K562 (cell line): ENCODE data around the gene TRIM2. TPM values are rescaled to one million over a fixed set of nuclear protein-coding genes. Genes with fewer than 3 reads are reported as not detected.
A peak's percentile ranks its signal among the peaks of the same experiment; 100 is the strongest.

Source experiments
- GABPB1 ChIP-seq: sonication (generic); formaldehyde crosslinking; IDR thresholded peaks from 2 replicates; pipeline ENCODE4 v1.8.0; 2022; ENCODE audit warnings: mild to moderate bottlenecking, missing genetic modification reagents
- HOXB6 ChIP-seq: fragments of 250-450 bp; sonication (Bioruptor Pico); IDR thresholded peaks from 2 replicates; pipeline ENCODE4 v1.5.1; 2022; ENCODE audit warnings: mild to moderate bottlenecking, borderline replicate concordance
- KAT2B ChIP-seq: IDR thresholded peaks from one replicate; pipeline ENCODE4 v1.6.1; 2012; ENCODE audit warnings: low read depth, mild to moderate bottlenecking, control low read depth, inconsistent platforms, low read length, moderate library complexity
- MAFF ChIP-seq: IDR thresholded peaks from 2 replicates; pipeline ENCODE4 v1.6.1; 2012; ENCODE audit warnings: low read length, improper control_type of control experiment
- MCM7 ChIP-seq, 2 experiments: fragments of 450-650 bp; IDR thresholded peaks; 2 replicates each; pipeline ENCODE4 v1.6.1; 2016 to 2018
- PHF21A ChIP-seq: fragments of 450-650 bp; IDR thresholded peaks from 2 replicates; pipeline ENCODE4 v1.6.1; 2017; ENCODE audit warnings: low read depth, borderline replicate concordance
- ZNF146 ChIP-seq: IDR thresholded peaks from one replicate; pipeline ENCODE4 v1.6.1; 2018; ENCODE audit warnings: missing compliant biosample characterization; ENCODE audit not compliant: unreplicated experiment
- ZNF212 ChIP-seq: fragments of 450-650 bp; formaldehyde crosslinking; IDR thresholded peaks from 2 replicates; pipeline ENCODE4 v1.4.0; 2020; ENCODE audit warnings: mild to moderate bottlenecking
- ZNF224 ChIP-seq: sonication (generic); formaldehyde crosslinking; IDR thresholded peaks from 2 replicates; pipeline ENCODE4 v1.8.0; 2022; ENCODE audit warnings: mild to moderate bottlenecking, missing genetic modification reagents
- ZNF696 ChIP-seq: fragments of 250-450 bp; sonication (Bioruptor Pico); conservative IDR thresholded peaks from 2 replicates; pipeline ENCODE4 v1.4.0; 2020; ENCODE audit warnings: mild to moderate bottlenecking, moderate library complexity
- polyA plus RNA-seq, 8 experiments: library from polyadenylated mRNA; depleted of rRNA in 4 of 8; stranded (reverse) in 5 of 8; unstranded in 3 of 8; fragments of >200 nt; fragmentation: Nextera tagmentation in 2 of 8; fragmentation: Illumina TruSeq in 1 of 8; extraction: Ambion mirVana in 2 of 8; extraction: Trizol in 1 of 8; gene quantifications; 2 replicates each; pipeline versions ENCODE4 v1.2.1 to v1.2.3, GENCODE V29; 2011 to 2014; ENCODE audit warnings: inconsistent platforms in 1 of 8, missing spikeins in 1 of 8
- total RNA-seq, 7 experiments: library from RNA; depleted of rRNA in 6 of 7; stranded (reverse); fragments of >200 nt in 6 of 7; fragmentation: Illumina TruSeq in 2 of 7; extraction: Trizol in 2 of 7; gene quantifications; 2 replicates each; pipeline versions ENCODE4 v1.2.1 to v1.2.3, GENCODE V29; 2011 to 2021; ENCODE audit warnings: low replicate concordance in 1 of 7
- TF ChIP-seq, protein P1 (sequence below), 2 experiments: IDR thresholded peaks; 2 replicates each; pipeline ENCODE4 v1.6.1; 2012; ENCODE audit warnings: improper control_type of control experiment in 2 of 2, low read depth in 2 of 2, low read length in 2 of 2, borderline replicate concordance in 1 of 2
- TF ChIP-seq, protein P2 (sequence below): fragments of 450-650 bp; formaldehyde crosslinking; IDR thresholded peaks from 2 replicates; pipeline ENCODE4 v1.4.0; 2020; ENCODE audit warnings: mild to moderate bottlenecking, moderate library complexity
- TF ChIP-seq, protein P3 (sequence below): conservative IDR thresholded peaks from 2 replicates; pipeline ENCODE4 v1.6.1; 2011; ENCODE audit warnings: low read depth, mild to moderate bottlenecking, low read length; ENCODE audit not compliant: control insufficient read depth
- TF ChIP-seq, protein P4 (sequence below), 3 experiments: IDR thresholded peaks in 2 of 3; conservative IDR thresholded peaks in 1 of 3; 2 replicates each; pipeline ENCODE4 v1.5.1; 2011 to 2012; ENCODE audit warnings: low read length in 3 of 3, mild to moderate bottlenecking in 3 of 3, control low read depth in 2 of 3, improper control_type of control experiment in 1 of 3, inconsistent platforms in 1 of 3, low read depth in 1 of 3, mixed read lengths in 1 of 3, moderate library complexity in 1 of 3; ENCODE audit not compliant: insufficient read depth in 2 of 3
- TF ChIP-seq, protein P5 (sequence below): fragments of 250-450 bp; sonication (Bioruptor Pico); IDR thresholded peaks from 2 replicates; pipeline ENCODE4 v1.5.0; 2021

The TRIM2 gene
- total and polyA plus RNA-seq, 9 of the 15 experiments (the other 6 are each of a cell fraction or from before 2014, with no cell fraction given), result 0.01 to 0.41 (median 0.13) TPM; not detected in 1

DNA sequence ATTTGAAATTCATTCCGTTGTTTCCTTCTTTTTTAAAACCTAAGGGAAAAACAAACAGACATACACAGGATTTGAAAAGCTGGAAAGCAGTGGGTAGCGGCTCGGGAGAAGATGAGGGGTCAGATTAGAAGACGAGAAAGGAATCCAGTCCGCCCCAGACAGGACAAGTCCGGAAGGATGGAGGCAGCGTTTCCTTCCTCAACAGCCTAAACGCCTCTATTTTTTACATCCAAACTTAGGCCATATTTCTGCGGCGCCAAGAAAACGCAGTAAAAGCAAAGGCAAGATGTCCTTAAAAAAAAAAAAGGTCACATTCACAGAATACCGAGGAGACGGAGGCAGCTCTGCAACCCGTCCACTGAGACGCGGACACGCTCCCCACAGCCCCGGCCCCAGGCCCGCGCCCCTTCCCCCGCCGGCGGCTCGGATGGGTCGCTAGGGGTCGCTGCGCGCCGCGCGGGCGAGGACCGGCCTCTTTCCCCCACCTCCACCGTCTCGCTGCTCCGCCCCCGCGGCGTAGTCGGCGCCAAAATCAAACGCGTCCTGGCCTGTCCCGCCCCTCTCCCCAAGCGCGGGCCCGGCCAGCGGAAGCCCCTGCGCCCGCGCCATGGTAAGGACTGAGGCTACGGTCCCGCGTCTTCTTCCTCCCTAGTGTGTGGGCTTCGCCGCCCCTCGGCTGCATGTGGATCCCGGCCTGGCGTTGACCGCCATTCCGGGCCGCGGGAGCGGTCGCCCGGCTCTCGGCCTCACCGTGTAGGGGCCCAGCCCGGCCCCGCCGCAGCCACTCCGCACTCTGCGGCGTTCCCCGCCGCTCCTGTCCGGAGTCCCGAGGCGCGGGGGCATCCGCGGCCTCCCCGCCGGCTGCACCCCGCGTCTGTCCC, 140.1 kb downstream of the TRIM2 start, which contains the start of gene MND1 (continued):
- no peak for TF ChIP-seq KAT2B
- TF ChIP-seq, protein P1, sequence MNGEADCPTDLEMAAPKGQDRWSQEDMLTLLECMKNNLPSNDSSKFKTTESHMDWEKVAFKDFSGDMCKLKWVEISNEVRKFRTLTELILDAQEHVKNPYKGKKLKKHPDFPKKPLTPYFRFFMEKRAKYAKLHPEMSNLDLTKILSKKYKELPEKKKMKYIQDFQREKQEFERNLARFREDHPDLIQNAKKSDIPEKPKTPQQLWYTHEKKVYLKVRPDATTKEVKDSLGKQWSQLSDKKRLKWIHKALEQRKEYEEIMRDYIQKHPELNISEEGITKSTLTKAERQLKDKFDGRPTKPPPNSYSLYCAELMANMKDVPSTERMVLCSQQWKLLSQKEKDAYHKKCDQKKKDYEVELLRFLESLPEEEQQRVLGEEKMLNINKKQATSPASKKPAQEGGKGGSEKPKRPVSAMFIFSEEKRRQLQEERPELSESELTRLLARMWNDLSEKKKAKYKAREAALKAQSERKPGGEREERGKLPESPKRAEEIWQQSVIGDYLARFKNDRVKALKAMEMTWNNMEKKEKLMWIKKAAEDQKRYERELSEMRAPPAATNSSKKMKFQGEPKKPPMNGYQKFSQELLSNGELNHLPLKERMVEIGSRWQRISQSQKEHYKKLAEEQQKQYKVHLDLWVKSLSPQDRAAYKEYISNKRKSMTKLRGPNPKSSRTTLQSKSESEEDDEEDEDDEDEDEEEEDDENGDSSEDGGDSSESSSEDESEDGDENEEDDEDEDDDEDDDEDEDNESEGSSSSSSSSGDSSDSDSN (IDR thresholded peaks at IDR 0.05; ENCODE audit: borderline replicate concordance in 1 of 2, low read depth in 2 of 2, low read length in 2 of 2), result peak in 1 of 2 experiments; percentile 75; a peak in 1 of 4 replicates
- peak; percentile 73 for TF ChIP-seq GABPB1
- no peak for TF ChIP-seq MCM7 (IDR thresholded peaks at IDR 0.05)
- no peak for TF ChIP-seq ZNF146
- no peak for TF ChIP-seq ZNF696 (CRISPR knock-in tag)
- TF ChIP-seq, protein P2, sequence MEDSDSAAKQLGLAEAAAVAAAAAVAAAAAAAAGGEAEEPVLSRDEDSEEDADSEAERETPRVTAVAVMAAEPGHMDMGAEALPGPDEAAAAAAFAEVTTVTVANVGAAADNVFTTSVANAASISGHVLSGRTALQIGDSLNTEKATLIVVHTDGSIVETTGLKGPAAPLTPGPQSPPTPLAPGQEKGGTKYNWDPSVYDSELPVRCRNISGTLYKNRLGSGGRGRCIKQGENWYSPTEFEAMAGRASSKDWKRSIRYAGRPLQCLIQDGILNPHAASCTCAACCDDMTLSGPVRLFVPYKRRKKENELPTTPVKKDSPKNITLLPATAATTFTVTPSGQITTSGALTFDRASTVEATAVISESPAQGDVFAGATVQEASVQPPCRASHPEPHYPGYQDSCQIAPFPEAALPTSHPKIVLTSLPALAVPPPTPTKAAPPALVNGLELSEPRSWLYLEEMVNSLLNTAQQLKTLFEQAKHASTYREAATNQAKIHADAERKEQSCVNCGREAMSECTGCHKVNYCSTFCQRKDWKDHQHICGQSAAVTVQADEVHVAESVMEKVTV (CRISPR knock-in tag), result peak; percentile 54
- TF ChIP-seq, protein P3, sequence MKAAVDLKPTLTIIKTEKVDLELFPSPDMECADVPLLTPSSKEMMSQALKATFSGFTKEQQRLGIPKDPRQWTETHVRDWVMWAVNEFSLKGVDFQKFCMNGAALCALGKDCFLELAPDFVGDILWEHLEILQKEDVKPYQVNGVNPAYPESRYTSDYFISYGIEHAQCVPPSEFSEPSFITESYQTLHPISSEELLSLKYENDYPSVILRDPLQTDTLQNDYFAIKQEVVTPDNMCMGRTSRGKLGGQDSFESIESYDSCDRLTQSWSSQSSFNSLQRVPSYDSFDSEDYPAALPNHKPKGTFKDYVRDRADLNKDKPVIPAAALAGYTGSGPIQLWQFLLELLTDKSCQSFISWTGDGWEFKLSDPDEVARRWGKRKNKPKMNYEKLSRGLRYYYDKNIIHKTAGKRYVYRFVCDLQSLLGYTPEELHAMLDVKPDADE, result peak; percentile 53
- no peak for TF ChIP-seq MAFF
- TF ChIP-seq, protein P4, sequence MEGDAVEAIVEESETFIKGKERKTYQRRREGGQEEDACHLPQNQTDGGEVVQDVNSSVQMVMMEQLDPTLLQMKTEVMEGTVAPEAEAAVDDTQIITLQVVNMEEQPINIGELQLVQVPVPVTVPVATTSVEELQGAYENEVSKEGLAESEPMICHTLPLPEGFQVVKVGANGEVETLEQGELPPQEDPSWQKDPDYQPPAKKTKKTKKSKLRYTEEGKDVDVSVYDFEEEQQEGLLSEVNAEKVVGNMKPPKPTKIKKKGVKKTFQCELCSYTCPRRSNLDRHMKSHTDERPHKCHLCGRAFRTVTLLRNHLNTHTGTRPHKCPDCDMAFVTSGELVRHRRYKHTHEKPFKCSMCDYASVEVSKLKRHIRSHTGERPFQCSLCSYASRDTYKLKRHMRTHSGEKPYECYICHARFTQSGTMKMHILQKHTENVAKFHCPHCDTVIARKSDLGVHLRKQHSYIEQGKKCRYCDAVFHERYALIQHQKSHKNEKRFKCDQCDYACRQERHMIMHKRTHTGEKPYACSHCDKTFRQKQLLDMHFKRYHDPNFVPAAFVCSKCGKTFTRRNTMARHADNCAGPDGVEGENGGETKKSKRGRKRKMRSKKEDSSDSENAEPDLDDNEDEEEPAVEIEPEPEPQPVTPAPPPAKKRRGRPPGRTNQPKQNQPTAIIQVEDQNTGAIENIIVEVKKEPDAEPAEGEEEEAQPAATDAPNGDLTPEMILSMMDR (IDR thresholded peaks at IDR 0.05 in 2 of 3, conservative IDR thresholded peaks at IDR 0.05 in 1 of 3; ENCODE audit: insufficient read depth in 2 of 3, low read depth in 1 of 3, low read length in 3 of 3), result peak; percentile 76 to 89 (median 81)
- no peak for TF ChIP-seq ZNF212 (CRISPR knock-in tag)
- no peak for TF ChIP-seq HOXB6 (CRISPR knock-in tag)
- no peak for TF ChIP-seq ZNF224
- no peak for TF ChIP-seq PHF21A
- TF ChIP-seq, protein P5, sequence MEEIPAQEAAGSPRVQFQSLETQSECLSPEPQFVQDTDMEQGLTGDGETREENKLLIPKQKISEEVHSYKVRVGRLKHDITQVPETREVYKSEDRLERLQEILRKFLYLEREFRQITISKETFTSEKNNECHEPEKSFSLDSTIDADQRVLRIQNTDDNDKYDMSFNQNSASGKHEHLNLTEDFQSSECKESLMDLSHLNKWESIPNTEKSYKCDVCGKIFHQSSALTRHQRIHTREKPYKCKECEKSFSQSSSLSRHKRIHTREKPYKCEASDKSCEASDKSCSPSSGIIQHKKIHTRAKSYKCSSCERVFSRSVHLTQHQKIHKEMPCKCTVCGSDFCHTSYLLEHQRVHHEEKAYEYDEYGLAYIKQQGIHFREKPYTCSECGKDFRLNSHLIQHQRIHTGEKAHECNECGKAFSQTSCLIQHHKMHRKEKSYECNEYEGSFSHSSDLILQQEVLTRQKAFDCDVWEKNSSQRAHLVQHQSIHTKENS (CRISPR knock-in tag), result no peak
